NCI-H524 (cell line): Measurements from ENCODE around the gene IL17C.
A peak's percentile ranks its signal among the peaks of the same experiment; 100 is the strongest.

ENCODE experiments used
- DNase-seq, 2 experiments: peaks; one replicate each; lab custom pipeline; 2025; lab: John Stamatoyannopoulos, UW

The IL17C gene

DNA sequence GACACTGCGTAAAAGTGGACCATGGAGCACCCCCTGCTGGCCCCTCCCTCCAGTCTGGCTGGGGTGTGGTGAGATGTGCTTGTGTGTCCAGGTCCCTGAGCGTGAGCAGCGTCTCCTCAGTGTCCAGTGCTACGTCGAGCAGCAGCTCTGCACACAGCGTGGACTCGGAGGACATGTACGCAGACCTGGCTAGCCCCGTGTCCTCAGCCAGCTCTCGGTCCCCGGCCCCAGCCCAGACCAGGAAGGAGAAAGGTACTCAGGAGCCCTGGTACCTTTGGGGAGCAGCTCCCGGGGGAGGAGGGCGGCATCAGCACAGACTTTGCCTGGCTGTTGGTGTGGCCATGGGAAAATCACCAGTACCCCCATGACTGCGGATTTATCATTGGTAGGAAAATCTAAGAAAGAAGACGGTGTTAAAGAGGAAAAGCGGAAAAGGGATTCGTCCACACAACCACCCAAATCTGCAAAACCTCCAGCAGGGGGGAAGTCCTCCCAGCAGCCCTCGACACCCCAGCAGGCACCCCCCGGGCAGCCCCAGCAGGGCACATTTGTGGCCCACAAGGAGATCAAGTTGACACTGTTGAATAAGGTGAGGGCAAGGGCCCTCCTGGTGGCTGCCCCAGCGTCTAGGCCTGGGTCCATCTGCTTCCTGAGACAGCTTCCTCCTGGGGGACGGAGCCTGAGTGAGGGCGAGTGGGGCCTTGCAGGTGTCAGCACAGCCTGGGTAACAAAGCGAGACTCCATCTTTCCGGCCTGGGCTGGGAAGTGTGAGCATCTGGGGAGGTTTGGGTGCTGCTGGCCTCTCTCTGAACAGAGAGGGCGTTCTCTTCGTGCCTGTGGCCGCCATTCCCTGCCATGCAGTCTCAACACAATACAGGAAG, 10.6 kb upstream of the IL17C start:
- no peak for DNase-seq

GRCh38 chr16:88628512-88628974, 9.8 kb upstream of the IL17C start:
- peak; percentile 26 to 68 for DNase-seq

- no peak for DNase-seq
These were observed 8.5 kb upstream of the IL17C start for GRCh38 chr16:88629835-88630234.

DNA sequence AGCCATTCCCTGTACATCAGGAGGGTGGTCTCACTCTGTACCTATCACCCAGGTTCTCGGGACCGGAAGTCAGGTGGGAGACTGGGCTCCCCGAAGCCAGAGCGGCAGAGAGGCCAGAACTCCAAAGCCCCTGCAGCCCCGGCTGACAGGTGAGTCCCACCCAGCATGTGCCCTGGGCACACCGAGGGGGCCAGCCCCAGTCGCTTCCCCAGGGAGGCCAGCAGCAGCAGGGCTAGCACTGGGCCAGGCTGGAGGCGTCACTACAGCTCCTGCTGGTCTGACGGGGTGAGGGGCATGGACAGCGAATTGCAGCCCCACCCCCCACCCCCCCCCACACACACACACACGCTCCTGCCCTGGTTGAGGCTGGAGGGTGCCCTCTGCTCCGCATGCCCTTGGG, 7.9 kb upstream of the IL17C start:
- DNase-seq: no peak

DNA sequence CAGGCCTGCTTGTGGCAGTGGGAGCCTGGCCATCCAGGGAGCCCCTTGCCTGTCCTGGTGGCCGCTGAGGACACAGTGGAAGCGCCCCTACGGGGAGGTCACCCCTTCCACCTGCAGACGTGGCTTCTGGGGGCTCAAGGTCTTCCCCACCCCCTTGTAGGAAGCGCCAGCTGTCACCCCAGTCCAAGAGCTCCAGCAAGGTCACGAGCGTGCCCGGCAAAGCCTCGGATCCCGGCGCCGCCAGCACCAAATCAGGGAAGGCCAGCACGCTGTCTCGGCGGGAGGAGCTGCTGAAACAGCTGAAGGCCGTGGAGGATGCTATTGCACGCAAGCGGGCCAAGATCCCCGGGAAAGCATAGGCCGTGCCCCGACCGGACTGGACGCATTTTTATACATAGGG, 7.4 kb upstream of the IL17C start:
- DNase-seq: no peak

GRCh38 chr16:88631384-88631783, 7.0 kb upstream of the IL17C start:
- DNase-seq: no peak

GRCh38 chr16:88631920-88632586, 6.3 kb upstream of the IL17C start:
- DNase-seq: no peak

GRCh38 chr16:88632587-88632930, 5.8 kb upstream of the IL17C start:
- no peak for DNase-seq

DNA sequence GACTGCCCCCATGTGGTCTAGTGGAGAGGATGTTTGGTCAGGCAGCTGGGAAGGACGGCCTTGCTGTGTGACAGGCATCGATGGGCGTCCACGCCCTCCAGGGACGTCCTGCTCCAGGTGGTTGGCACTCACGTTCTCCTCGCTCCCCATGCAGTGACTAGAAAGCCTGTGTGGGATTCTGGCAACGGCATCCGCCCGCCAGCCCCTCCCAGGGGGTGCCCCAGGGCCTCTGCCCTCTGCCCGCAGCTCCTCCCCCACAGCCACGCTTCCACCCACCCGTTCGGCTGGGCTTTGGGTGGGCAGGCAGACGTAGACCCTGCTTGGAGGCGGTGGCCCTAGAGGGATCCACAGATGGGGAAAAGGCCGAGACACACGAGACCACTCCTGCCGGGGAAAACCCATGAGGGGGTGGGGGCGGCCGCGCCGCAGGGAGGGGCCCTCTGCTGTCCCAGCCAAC, 4.7 kb upstream of the IL17C start:
- DNase-seq: peak in 1 of 2 experiments; percentile 22

- DNase-seq: no peak
These were observed 4.0 kb upstream of the IL17C start for GRCh38 chr16:88634141-88634993.

GRCh38 chr16:88634994-88635670, 3.2 kb upstream of the IL17C start:
- DNase-seq: no peak

GRCh38 chr16:88635671-88636319, 2.6 kb upstream of the IL17C start:
- DNase-seq: no peak

DNA sequence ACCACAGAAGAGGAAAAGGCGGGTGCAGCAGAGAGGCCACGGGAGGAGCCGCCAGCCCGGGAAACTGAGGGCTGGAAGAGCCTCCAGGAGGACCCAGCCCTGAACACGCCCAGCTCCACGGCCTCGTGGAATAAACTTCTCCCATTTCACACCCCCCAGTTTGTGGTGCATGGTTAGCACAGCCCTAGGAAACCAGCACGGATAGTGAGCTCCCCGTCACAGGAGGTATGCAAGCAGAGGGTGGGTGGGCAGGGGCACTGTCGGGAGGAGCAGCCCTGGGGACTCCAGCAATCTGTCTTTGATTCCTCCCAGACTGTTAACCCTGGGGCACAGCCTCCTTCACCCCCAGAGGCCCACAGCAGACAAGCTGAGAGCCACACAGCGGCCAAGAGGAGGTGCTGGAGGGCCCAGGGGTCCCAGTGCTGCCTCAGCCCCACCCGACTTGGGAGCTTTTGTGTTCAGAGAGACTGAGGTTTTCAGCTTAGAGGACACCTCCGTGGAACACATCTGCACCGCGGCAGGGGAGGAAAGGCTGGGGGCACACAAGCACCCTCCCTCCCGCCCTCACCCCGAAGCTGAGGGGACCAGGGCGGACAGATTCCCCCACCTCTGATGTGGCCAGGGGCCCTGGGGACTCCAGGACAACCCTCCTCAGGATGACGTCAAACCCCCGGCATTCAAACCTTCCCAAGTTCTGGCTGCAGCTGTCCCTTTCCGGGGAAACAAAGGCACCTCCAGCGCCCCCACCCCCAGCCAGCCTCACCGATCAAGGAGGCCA, 1.7 kb upstream of the IL17C start:
- DNase-seq: no peak

- no peak for DNase-seq
These were observed 1.1 kb downstream of the IL17C start for GRCh38 chr16:88639231-88640038.

GRCh38 chr16:88640039-88640495, 1.7 kb downstream of the IL17C start:
- DNase-seq: no peak

- DNase-seq: no peak
These were observed 2.3 kb downstream of the IL17C start for GRCh38 chr16:88640498-88641247.

DNA sequence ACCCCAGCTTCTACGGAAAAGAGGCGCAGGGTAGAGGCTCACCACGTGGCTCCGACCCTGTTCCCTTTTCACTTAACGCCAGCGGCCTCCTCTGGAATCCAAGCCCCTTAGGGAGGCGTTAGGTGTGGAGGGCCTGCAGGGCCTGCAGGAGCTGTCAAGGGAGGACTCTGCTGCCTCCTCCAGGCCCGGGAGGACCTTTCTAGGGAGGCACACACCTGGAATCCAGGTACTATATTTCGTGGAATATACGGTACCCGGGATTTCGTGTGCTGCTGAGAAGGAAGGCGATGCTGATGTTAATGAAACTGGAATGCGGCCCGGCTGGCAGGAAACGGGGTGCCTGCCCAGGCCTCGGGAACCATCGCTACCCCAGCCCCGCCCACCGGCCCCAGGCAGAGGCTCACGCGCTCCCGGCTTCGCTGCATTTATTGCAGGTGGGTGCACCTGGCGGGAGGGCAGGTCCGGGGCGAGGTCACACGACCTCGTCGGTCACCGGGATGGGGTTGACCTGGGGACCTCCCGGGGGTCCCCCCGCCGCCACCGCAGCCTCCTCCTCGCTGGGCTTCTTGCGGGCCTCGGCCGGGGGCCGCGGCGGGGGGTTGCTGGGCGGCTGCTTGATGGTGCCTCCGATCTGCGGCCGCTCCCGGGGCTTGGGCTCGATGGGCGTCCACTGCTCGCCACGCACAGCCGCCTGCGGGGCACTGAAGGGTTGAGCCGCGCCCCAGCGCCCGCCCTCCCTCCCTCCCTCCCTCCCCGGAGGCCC, 4.7 kb downstream of the IL17C start:
- no peak for DNase-seq

- DNase-seq: no peak
These were observed 5.2 kb downstream of the IL17C start for GRCh38 chr16:88643644-88643932.
